Measurements from ENCODE around the gene POMT1.

GRCh38 chr9:131521822-131522221, 19.1 kb downstream of the POMT1 start:
- TF ChIP-seq CTCF (conservative IDR thresholded peaks at IDR 0.05 in 1 of 2, IDR thresholded peaks at IDR 0.05 in 1 of 2; ENCODE audit: extremely low read depth in 1 of 2, insufficient read depth in 1 of 2, low read depth in 1 of 2, low read length in 2 of 2) (no peak), EZH2 (IDR thresholded peaks at IDR 0.05; ENCODE audit: borderline replicate concordance, low read length) (no peak)
